Measurements from ENCODE around the gene COMMD4.
"Not testable (repeated sequence)": the region's sequence is repeated elsewhere in the genome, so short reads cannot be mapped to it uniquely, and the experiment has no call there.

COMMD4 gene

GRCh38 chr15:75335705-75336355 is at the start of gene COMMD4:
Gene COMMD4, plus strand, starts transcription at chr15:75336063. Its CDS starts 27 bp downstream, at chr15:75336090.
- peak; percentile 94 for DNase-seq (ENCODE audit: low spot score)

- not testable (repeated sequence) for DNase-seq (ENCODE audit: low spot score)
Observed at GRCh38 chr15:75293660-75294059, 42.2 kb upstream of the COMMD4 start.

DNA sequence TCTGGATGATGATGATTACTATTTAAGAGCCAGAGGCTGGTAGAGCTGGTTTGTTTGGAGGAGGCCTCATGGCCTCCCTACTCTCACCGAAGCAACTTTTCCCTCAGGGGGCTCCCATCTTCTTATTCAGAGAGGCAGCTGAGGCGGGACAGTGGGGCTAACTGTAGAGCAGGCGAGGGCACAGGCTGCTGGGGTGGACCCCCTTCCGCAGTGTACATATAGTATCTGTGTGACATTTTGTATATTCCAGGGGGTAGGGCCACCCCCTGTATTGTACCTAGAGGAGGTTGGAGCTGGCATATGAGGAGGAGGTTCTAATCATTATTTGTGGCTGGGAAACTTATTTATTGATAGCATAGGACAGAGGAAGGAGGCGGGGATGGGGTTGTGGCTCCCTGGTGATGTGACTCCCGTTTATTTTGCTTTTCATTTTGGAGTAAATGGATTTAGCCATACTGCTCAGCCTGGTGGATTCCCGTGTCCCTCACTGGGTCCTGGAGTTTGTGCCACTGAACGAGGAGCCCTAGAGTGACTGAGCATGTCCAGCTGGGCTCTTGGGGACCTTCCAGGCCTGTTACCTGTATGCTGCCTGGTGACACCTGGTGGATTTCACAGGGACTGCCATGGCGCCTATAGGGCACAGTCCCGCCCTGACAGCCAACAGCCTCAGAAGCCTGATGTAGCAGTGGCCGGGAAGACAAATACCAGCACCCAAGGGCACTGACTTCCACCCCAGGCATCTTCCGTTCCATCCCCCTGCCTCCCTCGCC is 37.1 kb upstream of the COMMD4 start:
- not testable (repeated sequence) for DNase-seq (ENCODE audit: low spot score)

DNA sequence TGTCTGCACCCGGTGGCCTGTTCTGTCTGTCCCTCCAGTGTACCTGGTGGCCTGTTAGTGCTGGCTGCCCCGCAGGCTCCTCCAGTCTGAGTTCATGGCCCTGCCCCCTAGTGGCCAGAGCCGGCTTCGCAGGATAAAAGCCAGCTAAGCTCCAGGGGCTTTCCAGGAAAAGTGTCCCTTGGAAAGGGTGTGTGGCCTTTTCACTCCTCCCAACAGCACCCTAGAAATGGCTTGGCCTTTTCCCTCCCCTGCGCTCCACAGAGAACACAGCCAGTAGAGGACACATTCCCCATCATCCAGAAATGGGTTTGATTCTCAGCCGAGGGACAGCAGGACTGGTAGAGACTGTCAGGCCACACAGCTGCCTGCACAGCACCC is 36.6 kb upstream of the COMMD4 start:
- DNase-seq (ENCODE audit: low spot score): not testable (repeated sequence)

DNA sequence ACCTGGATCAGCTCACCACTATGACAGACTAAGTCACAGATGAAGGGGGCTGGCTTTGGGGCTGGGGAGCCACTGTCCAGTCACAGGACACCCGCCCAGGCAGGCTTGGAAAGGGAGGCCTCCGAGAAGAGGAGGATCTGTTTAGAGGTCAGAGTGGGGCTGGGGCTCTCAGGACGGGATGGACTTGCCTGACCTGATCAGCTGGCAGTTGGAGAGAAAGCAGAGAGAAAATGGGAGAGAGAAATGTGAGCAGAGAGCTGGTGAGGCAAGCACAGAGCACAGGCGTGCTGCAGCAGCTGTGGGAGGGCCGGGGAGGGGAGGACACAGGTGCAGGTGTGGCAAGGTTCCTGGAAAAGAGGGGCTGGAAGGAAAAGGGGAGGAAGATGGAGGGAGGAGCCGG is 35.8 kb upstream of the COMMD4 start:
- not testable (repeated sequence) for DNase-seq (ENCODE audit: low spot score)

GRCh38 chr15:75302318-75302717 is 33.5 kb upstream of the COMMD4 start:
- no peak for DNase-seq (ENCODE audit: low spot score)

GRCh38 chr15:75302753-75303152 is 33.1 kb upstream of the COMMD4 start:
- DNase-seq (ENCODE audit: low spot score): not testable (repeated sequence)

GRCh38 chr15:75306188-75306587 is 29.7 kb upstream of the COMMD4 start:
- no peak for DNase-seq (ENCODE audit: low spot score)

DNA sequence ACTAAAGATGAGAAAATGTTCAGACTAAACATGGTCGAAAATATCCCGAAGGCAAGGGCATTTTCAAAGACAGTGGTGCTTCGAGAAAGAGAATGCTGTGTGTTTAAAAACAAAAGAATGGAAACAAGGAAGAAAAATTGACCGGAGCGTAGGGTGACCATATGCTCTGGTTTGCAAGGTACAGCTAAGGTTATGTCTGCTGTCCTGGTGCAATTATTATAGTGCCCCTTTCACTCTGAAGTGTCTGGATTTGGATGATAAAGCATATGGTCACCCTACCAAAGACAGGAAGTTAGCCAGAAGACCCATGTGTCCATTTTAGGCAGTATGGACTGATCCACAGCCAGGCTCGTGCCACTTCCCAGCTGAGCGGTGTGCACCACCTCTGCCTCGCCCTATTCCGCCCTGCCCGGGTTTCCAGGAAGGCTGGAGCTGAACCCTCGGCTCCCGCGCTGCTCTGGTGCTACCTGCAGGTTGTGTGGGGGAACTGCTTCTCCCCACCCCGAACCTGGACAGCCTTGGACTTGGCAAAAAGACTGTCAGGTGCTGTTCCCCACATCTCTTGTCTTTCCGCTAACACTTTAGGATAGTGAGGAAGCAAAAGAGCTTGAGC is 28.0 kb upstream of the COMMD4 start:
- no peak for DNase-seq (ENCODE audit: low spot score)

- no peak for DNase-seq (ENCODE audit: low spot score)
Observed at GRCh38 chr15:75309711-75310110, 26.2 kb upstream of the COMMD4 start.

DNA sequence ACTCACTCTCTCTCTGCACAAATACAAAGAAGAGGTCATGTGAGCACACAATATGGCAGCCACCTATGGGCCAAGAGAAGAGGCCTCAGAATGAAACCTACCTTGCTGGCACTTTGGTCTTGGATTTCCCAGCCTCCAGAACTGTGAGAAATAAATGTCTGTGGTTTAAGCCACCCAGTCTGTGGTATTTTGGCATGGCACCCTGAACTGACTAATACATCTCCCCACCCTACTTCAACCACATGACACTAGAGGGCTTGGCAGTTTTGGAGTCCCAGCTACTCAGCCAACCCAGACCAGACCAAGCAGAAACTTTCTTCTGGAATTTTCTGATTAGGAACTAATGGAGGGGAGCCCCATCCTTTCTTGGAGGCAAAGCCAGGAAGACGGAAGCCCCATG is 23.3 kb upstream of the COMMD4 start:
- DNase-seq (ENCODE audit: low spot score): not testable (repeated sequence)

DNA sequence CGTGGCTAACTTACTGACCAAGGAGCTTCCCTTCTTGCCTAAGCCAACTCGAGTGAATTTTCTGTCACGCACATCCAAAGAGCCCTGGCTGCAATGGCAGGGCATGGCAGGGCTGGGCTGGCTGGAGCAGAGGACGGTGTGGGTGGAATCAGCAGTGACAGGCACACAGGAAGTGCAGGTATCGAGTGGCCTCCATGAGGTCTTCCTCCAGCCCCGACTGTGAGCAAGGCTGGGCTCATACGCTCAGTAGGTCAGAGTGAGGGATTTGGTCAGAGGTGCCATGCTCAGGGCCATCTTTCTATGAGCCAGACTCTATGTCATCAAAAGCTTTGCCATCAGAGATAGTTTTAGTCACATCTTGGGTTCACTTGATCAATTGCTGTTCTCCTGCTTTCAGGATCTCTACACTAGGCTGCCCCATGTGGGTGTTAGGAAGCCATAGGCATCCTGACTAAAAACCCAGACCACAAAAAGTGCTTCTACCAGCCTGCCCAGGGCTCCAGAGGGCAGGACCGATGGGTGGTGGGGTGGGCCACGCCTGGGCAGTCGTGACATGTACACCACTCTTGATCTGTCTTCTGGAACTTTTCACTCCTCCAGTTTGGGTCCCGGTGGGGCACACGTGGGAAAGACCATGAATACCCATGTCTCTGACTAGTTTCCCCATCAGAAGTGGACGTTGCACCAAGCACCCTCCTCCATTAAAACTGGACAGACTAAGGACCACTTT is 22.6 kb upstream of the COMMD4 start:
- no peak for DNase-seq (ENCODE audit: low spot score)

GRCh38 chr15:75314552-75315290 is 21.1 kb upstream of the COMMD4 start:
- no peak for DNase-seq (ENCODE audit: low spot score)

DNA sequence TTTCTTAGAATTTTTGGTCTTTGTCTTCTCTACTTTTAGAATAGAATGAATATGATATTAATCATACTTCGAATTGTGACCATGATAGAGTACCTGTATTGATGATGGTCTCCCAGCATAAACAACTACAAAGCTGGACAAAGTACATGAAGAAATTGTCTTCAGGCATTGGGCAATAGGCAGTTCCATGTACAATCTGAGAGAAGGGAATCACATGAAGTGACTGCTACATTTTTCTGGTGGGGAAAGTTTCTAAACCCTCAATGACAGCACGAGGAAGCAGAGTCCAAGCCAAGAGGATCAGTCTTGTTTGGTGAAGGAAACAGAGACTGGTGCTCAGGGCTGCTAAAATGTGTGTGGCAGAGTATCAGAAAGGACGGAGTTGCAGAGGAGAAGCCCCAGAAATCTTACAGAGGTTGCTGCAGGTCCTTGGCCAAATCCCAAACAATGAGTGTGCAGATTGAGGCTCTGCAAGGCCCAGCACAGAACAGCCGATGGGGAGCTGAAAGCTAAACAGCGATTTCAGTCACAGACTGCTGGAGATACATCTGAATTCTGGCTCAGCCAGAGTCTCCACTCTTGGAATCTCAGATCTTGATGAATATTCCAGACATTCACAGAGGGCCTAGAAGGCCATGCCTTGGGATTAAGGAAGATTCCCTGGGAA is 16.5 kb upstream of the COMMD4 start:
- DNase-seq (ENCODE audit: low spot score): not testable (repeated sequence)

- no peak for DNase-seq (ENCODE audit: low spot score)
Observed at GRCh38 chr15:75321711-75322110, 14.2 kb upstream of the COMMD4 start.

GRCh38 chr15:75325922-75326321 is 9.9 kb upstream of the COMMD4 start:
- DNase-seq (ENCODE audit: low spot score): no peak

DNA sequence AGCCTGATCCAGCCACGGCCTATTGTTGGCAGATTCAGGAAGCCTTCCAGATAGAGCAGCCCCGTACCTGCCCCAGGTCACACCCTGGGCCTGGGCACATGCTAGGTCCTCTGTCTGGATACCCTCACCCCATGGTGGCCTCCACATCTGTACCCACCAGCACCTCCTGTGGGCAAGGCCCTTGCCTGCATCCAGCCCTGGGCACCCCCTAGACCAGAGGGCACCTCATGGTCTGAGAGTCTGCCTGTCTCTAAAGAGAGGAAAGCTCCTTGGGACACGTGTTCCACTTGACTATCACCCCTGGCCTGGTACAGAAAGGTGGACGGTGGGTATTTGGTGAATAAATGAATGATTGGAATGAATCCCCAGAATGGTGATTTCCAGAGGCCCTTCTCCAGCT is 8.9 kb upstream of the COMMD4 start:
- DNase-seq (ENCODE audit: low spot score): no peak

GRCh38 chr15:75327491-75327890 is 8.4 kb upstream of the COMMD4 start:
- DNase-seq (ENCODE audit: low spot score): no peak

DNA sequence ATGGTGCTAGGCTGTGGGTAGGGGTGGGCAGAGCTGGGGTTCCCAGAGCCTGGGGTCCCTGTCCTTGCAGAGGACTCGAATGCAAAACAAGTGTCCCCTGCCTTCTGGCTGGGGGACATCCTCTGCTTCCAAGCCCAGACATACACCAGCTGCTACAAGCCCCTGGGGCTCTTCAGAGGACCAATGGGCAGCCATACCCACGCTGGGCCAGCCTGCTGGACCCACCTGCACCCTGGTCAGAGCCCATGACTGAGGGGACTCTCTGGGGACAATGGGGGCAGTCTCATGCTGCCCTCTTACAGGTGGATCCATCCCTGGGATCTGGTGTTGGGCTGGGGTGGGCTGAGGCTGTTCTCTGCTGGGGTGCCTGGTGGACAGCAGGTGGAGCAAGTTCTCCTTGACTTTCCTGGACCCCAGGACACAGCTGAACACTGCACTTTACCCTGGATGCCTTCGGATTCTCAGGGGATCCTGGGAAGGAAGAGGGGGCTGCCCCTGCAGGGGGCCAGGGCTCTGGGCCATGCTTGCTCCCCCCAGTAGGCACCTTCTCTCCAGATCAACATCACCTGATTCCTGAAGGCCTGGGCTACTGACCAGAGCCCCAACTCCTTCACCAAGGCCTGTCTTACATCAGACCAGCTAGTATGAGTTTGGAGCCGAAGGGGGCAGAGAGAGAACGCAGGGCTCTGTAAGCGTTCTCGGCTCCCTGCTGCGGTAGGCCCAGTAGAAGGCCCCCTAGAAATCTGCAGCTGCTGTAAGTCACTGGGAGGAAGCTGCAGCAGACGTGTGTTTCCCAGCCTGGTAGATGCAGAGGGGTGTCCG is 7.2 kb upstream of the COMMD4 start:
- DNase-seq (ENCODE audit: low spot score): no peak

- DNase-seq (ENCODE audit: low spot score): no peak
Observed at GRCh38 chr15:75329571-75329970, 6.3 kb upstream of the COMMD4 start.

All from Ammon's horn (tissue), 1 donor.